Stomach (tissue), 4 donors: ENCODE data around the gene TMEM17.

ENCODE experiments used
- EP300 ChIP-seq: sonication (generic); formaldehyde crosslinking; IDR thresholded peaks from one replicate; pipeline ENCODE4 v1.6.1; 2017; ENCODE audit warnings: antibody characterized with exemption
- POLR2A ChIP-seq, 4 donors: fragments of 450-650 bp; IDR thresholded peaks; one replicate each; pipeline ENCODE4 v1.6.1; 2016; ENCODE audit warnings: antibody characterized with exemption in 4 of 4, control low read depth in 2 of 4, mild to moderate bottlenecking in 1 of 4, moderate library complexity in 1 of 4
- TF ChIP-seq, protein P1 (sequence below), 7 experiments: fragments of 450-650 bp in 4 of 7; fragments of 200-600 bp in 3 of 7; sonication (generic) in 3 of 7; IDR thresholded peaks; one replicate each; pipeline ENCODE4 v1.5.1; 2016 to 2019; ENCODE audit warnings: antibody characterized with exemption in 7 of 7, control low read depth in 2 of 7, mild to moderate bottlenecking in 1 of 7

GRCh38 chr2:62467475-62468321, 38.3 kb downstream of the TMEM17 start:
- TF ChIP-seq POLR2A (IDR thresholded peaks at IDR 0.05) (no peak), EP300 (no peak)
- TF ChIP-seq, protein P1, sequence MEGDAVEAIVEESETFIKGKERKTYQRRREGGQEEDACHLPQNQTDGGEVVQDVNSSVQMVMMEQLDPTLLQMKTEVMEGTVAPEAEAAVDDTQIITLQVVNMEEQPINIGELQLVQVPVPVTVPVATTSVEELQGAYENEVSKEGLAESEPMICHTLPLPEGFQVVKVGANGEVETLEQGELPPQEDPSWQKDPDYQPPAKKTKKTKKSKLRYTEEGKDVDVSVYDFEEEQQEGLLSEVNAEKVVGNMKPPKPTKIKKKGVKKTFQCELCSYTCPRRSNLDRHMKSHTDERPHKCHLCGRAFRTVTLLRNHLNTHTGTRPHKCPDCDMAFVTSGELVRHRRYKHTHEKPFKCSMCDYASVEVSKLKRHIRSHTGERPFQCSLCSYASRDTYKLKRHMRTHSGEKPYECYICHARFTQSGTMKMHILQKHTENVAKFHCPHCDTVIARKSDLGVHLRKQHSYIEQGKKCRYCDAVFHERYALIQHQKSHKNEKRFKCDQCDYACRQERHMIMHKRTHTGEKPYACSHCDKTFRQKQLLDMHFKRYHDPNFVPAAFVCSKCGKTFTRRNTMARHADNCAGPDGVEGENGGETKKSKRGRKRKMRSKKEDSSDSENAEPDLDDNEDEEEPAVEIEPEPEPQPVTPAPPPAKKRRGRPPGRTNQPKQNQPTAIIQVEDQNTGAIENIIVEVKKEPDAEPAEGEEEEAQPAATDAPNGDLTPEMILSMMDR (IDR thresholded peaks at IDR 0.05): no peak
